Transverse colon (tissue), 4 donors: ENCODE results near the gene SYNPO2. TPM values are rescaled to one million over a fixed set of nuclear protein-coding genes. Genes with fewer than 3 reads are reported as not detected.

Source experiments
- DNase-seq: peaks from one replicate; pipeline ENCODE4 v3.0.0-alpha.2; 2019
- H3K27ac ChIP-seq, 4 donors: fragments of 200-600 bp; sonication (generic); 2 replicates each; pipeline ENCODE4 v1.5.1; 2016 to 2018; ENCODE audit warnings: inconsistent platforms in 4 of 4
- H3K27me3 ChIP-seq: fragments of 200-600 bp; sonication (generic); 2 replicates; pipeline ENCODE4 v1.5.1; 2017; ENCODE audit warnings: inconsistent platforms
- H3K36me3 ChIP-seq, 4 donors: fragments of 200-600 bp; sonication (generic); 2 replicates each; pipeline ENCODE4 v1.5.1; 2017 to 2019; ENCODE audit warnings: inconsistent platforms in 4 of 4
- H3K4me1 ChIP-seq, 4 donors: fragments of 200-600 bp; sonication (generic); 2 replicates each; pipeline ENCODE4 v1.5.1; 2017 to 2020; ENCODE audit warnings: inconsistent platforms in 4 of 4
- H3K4me3 ChIP-seq, 4 donors: fragments of 200-600 bp; sonication (generic); 1 replicate in 1 of 4; 2 replicates in 3 of 4; pipeline versions ENCODE4 v1.5.1 to v1.6.1; 2017 to 2019; ENCODE audit warnings: inconsistent platforms in 4 of 4
- H3K9me3 ChIP-seq, 2 donors: fragments of 200-600 bp; sonication (generic); 2 replicates each; pipeline ENCODE4 v1.5.1; 2017 to 2019; ENCODE audit warnings: inconsistent platforms in 2 of 2
- CTCF ChIP-seq, 5 experiments: fragments of 200-600 bp in 3 of 5; fragments of 450-650 bp in 2 of 5; sonication (generic) in 3 of 5; IDR thresholded peaks; 1 replicate in 2 of 5; 2 replicates in 3 of 5; pipeline ENCODE4 v1.5.1; 2016 to 2017; ENCODE audit warnings: antibody characterized with exemption in 5 of 5, inconsistent platforms in 3 of 5, mild to moderate bottlenecking in 2 of 5, moderate library complexity in 1 of 5
- EP300 ChIP-seq: sonication (generic); formaldehyde crosslinking; IDR thresholded peaks from one replicate; pipeline ENCODE4 v1.6.1; 2017; ENCODE audit warnings: antibody characterized with exemption, low read depth
- POLR2A ChIP-seq: fragments of 450-650 bp; IDR thresholded peaks from one replicate; pipeline ENCODE4 v1.6.1; 2016; ENCODE audit warnings: antibody characterized with exemption, mild to moderate bottlenecking, moderate library complexity
- POLR2AphosphoS5 ChIP-seq, 3 donors: sonication (generic); formaldehyde crosslinking; IDR thresholded peaks; one replicate each; pipeline ENCODE4 v1.6.1; 2016; ENCODE audit warnings: antibody characterized with exemption in 3 of 3
- WGBS, 2 donors: methylation state at CpG; one replicate each; pipeline ENCODE4 v1.1.5; 2018; ENCODE audit warnings: low coverage in 1 of 2; 5-methylcytosine and 5-hydroxymethylcytosine counted together
- in situ Hi-C, 4 donors: fragments of 200-750 bp; cut with MboI; loops; one replicate each; pipeline versions ENCODE4 v1.15.0 to v1.15.1; 2017; ENCODE audit warnings: low sequenced_read_pairs in 3 of 4, low pct_ligation_motif_present in 1 of 4, low pct_unique_long_range_greater_than_20kb in 1 of 4
- intact Hi-C: fragments of 100-400 bp; cut with DNase I; formaldehyde crosslinking; loops from one replicate; pipeline ENCODE4 v1.15.1; 2023; ENCODE audit warnings: low total_unique reads
- total RNA-seq, 4 donors: library from RNA; depleted of rRNA; stranded (reverse); fragments of >200 nt; gene quantifications; one replicate each; pipeline ENCODE4 v1.1.0, GENCODE V29; 2016

Gene SYNPO2
- total RNA-seq, 4 donors from 2014 or later, result 99.7 to 400 (median 145) TPM

- no peaks in the 10 kb centered on the region for H3K27me3 ChIP-seq
- 77 to 84% methylated on average over 5 of the region's 5 CpGs for WGBS, 2 donors
- H3K36me3 ChIP-seq, result no peaks in the 10 kb centered on the region
- TF ChIP-seq POLR2AphosphoS5 (IDR thresholded peaks at IDR 0.05) (no peak), CTCF (IDR thresholded peaks at IDR 0.05) (no peak), POLR2A (no peak), EP300 (no peak)
- no peak overlapping the region for H3K27ac ChIP-seq
- no peaks in the 10 kb centered on the region for H3K9me3 ChIP-seq
- peaks cover 3 to 11% (median 6%) of the 10 kb centered on the region in 4 donors for H3K4me1 ChIP-seq
- H3K4me3 ChIP-seq, result no peak overlapping the region
- intact Hi-C loops (no loop called here), in situ Hi-C loops (no loop called here)
- no peak for DNase-seq
These were observed 199.0 kb downstream of the SYNPO2 start for GRCh38 chr4:119087656-119088055.

GRCh38 chr4:119093042-119093827, 204.6 kb downstream of the SYNPO2 start:
- in situ Hi-C loops (no loop called here), intact Hi-C loops (no loop called here)
- Histone ChIP-seq H3K4me1 (peaks cover 0 to 27% (median 11%) of the 10 kb centered on the region in 4 donors), H3K36me3 (no peaks in the 10 kb centered on the region), H3K9me3 (no peaks in the 10 kb centered on the region), H3K27ac (peak overlapping the region; percentile 16 to 32 (median 27)), H3K4me3 (no peak overlapping the region), H3K27me3 (no peaks in the 10 kb centered on the region)
- no peak for TF ChIP-seq POLR2AphosphoS5 (IDR thresholded peaks at IDR 0.05)
- no peak for TF ChIP-seq CTCF (IDR thresholded peaks at IDR 0.05)
- TF ChIP-seq POLR2A, result no peak
- TF ChIP-seq EP300, result no peak
- DNase-seq, result no peak
- 68 to 87% methylated on average over 4 to 5 of the region's 5 CpGs for WGBS, 2 donors

GRCh38 chr4:119097282-119097900, 208.7 kb downstream of the SYNPO2 start:
- Histone ChIP-seq H3K4me1 (peaks cover 6 to 61% (median 18%) of the 10 kb centered on the region in 4 donors), H3K27ac (peak overlapping the region; percentile 59 to 73 (median 72)), H3K36me3 (no peaks in the 10 kb centered on the region), H3K4me3 (no peak overlapping the region), H3K9me3 (no peaks in the 10 kb centered on the region), H3K27me3 (no peaks in the 10 kb centered on the region)
- DNase-seq, result no peak
- in situ Hi-C loops (no loop called here), intact Hi-C loops (no loop called here)
- TF ChIP-seq POLR2A, result no peak
- peak; percentile 64 for TF ChIP-seq EP300
- TF ChIP-seq POLR2AphosphoS5 (IDR thresholded peaks at IDR 0.05), result peak in 1 of 3 donors; percentile 48
- 47 to 50% methylated on average over 1 to 2 of the region's 2 CpGs for WGBS, 2 donors

GRCh38 chr4:119098306-119098705, 209.7 kb downstream of the SYNPO2 start:
- H3K27me3 ChIP-seq, result no peaks in the 10 kb centered on the region
- DNase-seq, result no peak
- in situ Hi-C loops, result no loop called here
- H3K27ac ChIP-seq, result peak overlapping the region; percentile 59 to 73 (median 72)
- intact Hi-C loops, result no loop called here
- H3K36me3 ChIP-seq, result no peaks in the 10 kb centered on the region
- no peak overlapping the region for H3K4me3 ChIP-seq
- H3K9me3 ChIP-seq, result no peaks in the 10 kb centered on the region
- WGBS, 2 donors, result 95 to 100% methylated on average over 1 of the region's 1 CpG
- no peak for TF ChIP-seq CTCF (IDR thresholded peaks at IDR 0.05)
- no peak for TF ChIP-seq POLR2A
- no peak for TF ChIP-seq POLR2AphosphoS5 (IDR thresholded peaks at IDR 0.05)
- no peak for TF ChIP-seq EP300
- peaks cover 6 to 65% (median 22%) of the 10 kb centered on the region in 4 donors for H3K4me1 ChIP-seq
